Naive B cell (primary cell): ENCODE data around the gene VIT. TPM values are rescaled to one million over a fixed set of nuclear protein-coding genes. Genes with fewer than 3 reads are reported as not detected.

Source experiments
- ATAC-seq, 2 donors: fragments of 150-1000 bp; cut with Tn5 transposase; 2 replicates each; pipeline ENCODE4 v1.10.0; 2021; ENCODE audit warnings: low read depth in 2 of 2, mild to moderate bottlenecking in 2 of 2, moderate library complexity in 2 of 2
- DNase-seq: peaks from one replicate; pipeline ENCODE4 v3.0.0; 2022
- H3K27ac Mint-ChIP-seq, 6 donors: one replicate each; pipeline ENCODE4 v1.8.0; 2020 to 2022; ENCODE audit warnings: mild to moderate bottlenecking in 6 of 6, mixed read lengths in 6 of 6, moderate library complexity in 5 of 6, inconsistent platforms in 2 of 6
- H3K27me3 Mint-ChIP-seq, 3 donors: one replicate each; pipeline ENCODE4 v1.8.0; 2021 to 2022; ENCODE audit warnings: mixed read lengths in 3 of 3, mild to moderate bottlenecking in 1 of 3
- H3K36me3 Mint-ChIP-seq, 2 donors: one replicate each; pipeline ENCODE4 v1.8.0; 2020 to 2022; ENCODE audit warnings: mixed read lengths in 2 of 2, inconsistent platforms in 1 of 2, mild to moderate bottlenecking in 1 of 2
- H3K4me1 Mint-ChIP-seq, 3 donors: one replicate each; pipeline ENCODE4 v1.8.0; 2020 to 2022; ENCODE audit warnings: mixed read lengths in 3 of 3, inconsistent platforms in 1 of 3, mild to moderate bottlenecking in 1 of 3, moderate library complexity in 1 of 3
- H3K4me3 Mint-ChIP-seq, 8 donors: one replicate each; pipeline ENCODE4 v1.8.0; 2020 to 2022; ENCODE audit warnings: mild to moderate bottlenecking in 8 of 8, mixed read lengths in 8 of 8, moderate library complexity in 8 of 8, inconsistent platforms in 2 of 8
- H3K9me3 Mint-ChIP-seq, 7 donors: one replicate each; pipeline ENCODE4 v1.8.0; 2020 to 2022; ENCODE audit warnings: mixed read lengths in 7 of 7, mild to moderate bottlenecking in 5 of 7, inconsistent platforms in 2 of 7, moderate library complexity in 1 of 7
- polyA plus RNA-seq, 6 donors: library from polyadenylated mRNA; unstranded; fragments of 300-500 nt; fragmentation: Illumina TruSeq; gene quantifications; one replicate each; pipeline ENCODE4 v1.2.3, GENCODE V29; 2021; ENCODE audit warnings: low read depth in 6 of 6

Gene VIT
- polyA plus RNA-seq, 6 donors from 2014 or later = not detected

GRCh38 chr2:36733215-36733614 lies 36.7 kb downstream of the VIT start:
- Mint-ChIP-seq H3K27ac (peak overlapping the region in 2 of 6 donors; percentile 13 to 49), H3K27me3 (peaks cover 4 to 21% (median 5%) of the 10 kb centered on the region in 3 donors), H3K36me3 (no peaks in the 10 kb centered on the region), H3K9me3 (peaks cover 0 to 10% (median 5%) of the 10 kb centered on the region in 7 donors), H3K4me3 (no peak overlapping the region), H3K4me1 (no peaks in the 10 kb centered on the region)
- DNase-seq (no peak), ATAC-seq (no peak)

- Mint-ChIP-seq H3K4me3 (no peak overlapping the region), H3K36me3 (no peaks in the 10 kb centered on the region), H3K27me3 (peaks cover 4 to 21% (median 10%) of the 10 kb centered on the region in 3 donors), H3K4me1 (no peaks in the 10 kb centered on the region), H3K27ac (no peak overlapping the region), H3K9me3 (peaks cover 0 to 10% (median 5%) of the 10 kb centered on the region in 7 donors)
- no peak for DNase-seq
- ATAC-seq = no peak
These were observed 37.8 kb downstream of the VIT start for GRCh38 chr2:36734304-36734703.

GRCh38 chr2:36737131-36737750 lies 40.7 kb downstream of the VIT start:
- H3K9me3 Mint-ChIP-seq = peaks cover 0 to 4% (median 0%) of the 10 kb centered on the region in 7 donors
- ATAC-seq = no peak
- peaks cover 9 to 26% (median 19%) of the 10 kb centered on the region in 3 donors for H3K27me3 Mint-ChIP-seq
- no peak for DNase-seq
- no peaks in the 10 kb centered on the region for H3K4me1 Mint-ChIP-seq
- peak overlapping the region in 1 of 6 donors; percentile 3 for H3K27ac Mint-ChIP-seq
- H3K36me3 Mint-ChIP-seq = no peaks in the 10 kb centered on the region
- no peak overlapping the region for H3K4me3 Mint-ChIP-seq

- H3K4me3 Mint-ChIP-seq = no peak overlapping the region
- H3K4me1 Mint-ChIP-seq = no peaks in the 10 kb centered on the region
- H3K9me3 Mint-ChIP-seq = peaks cover 0 to 13% (median 7%) of the 10 kb centered on the region in 7 donors
- H3K27ac Mint-ChIP-seq = no peak overlapping the region
- DNase-seq = no peak
- H3K36me3 Mint-ChIP-seq = no peaks in the 10 kb centered on the region
- H3K27me3 Mint-ChIP-seq = peaks cover 14 to 32% (median 19%) of the 10 kb centered on the region in 3 donors
- ATAC-seq = no peak
These were observed 43.6 kb downstream of the VIT start for GRCh38 chr2:36740061-36740460.

GRCh38 chr2:36741188-36741837 lies 44.8 kb downstream of the VIT start:
- ATAC-seq (no peak), DNase-seq (no peak)
- Mint-ChIP-seq H3K4me3 (no peak overlapping the region), H3K27ac (no peak overlapping the region), H3K27me3 (peaks cover 19 to 39% (median 19%) of the 10 kb centered on the region in 3 donors), H3K36me3 (no peaks in the 10 kb centered on the region), H3K9me3 (peaks cover 0 to 13% (median 7%) of the 10 kb centered on the region in 7 donors), H3K4me1 (no peaks in the 10 kb centered on the region)

GRCh38 chr2:36743954-36744353 lies 47.4 kb downstream of the VIT start:
- ATAC-seq (no peak), DNase-seq (no peak)
- Mint-ChIP-seq H3K36me3 (no peaks in the 10 kb centered on the region), H3K27me3 (peaks cover 29 to 59% (median 29%) of the 10 kb centered on the region in 3 donors), H3K4me1 (no peaks in the 10 kb centered on the region), H3K9me3 (peaks cover 0 to 14% (median 7%) of the 10 kb centered on the region in 7 donors), H3K4me3 (peak overlapping the region in 1 of 8 donors; percentile 13), H3K27ac (no peak overlapping the region)

- no peaks in the 10 kb centered on the region for H3K36me3 Mint-ChIP-seq
- H3K9me3 Mint-ChIP-seq = peaks cover 0 to 14% (median 8%) of the 10 kb centered on the region in 7 donors
- DNase-seq (no peak), ATAC-seq (no peak)
- H3K27ac Mint-ChIP-seq = no peak overlapping the region
- H3K4me1 Mint-ChIP-seq = no peaks in the 10 kb centered on the region
- H3K27me3 Mint-ChIP-seq = peaks cover 27 to 65% (median 34%) of the 10 kb centered on the region in 3 donors
- H3K4me3 Mint-ChIP-seq = no peak overlapping the region
These were observed 51.7 kb downstream of the VIT start for GRCh38 chr2:36748166-36748565.

- no peak for ATAC-seq
- no peaks in the 10 kb centered on the region for H3K4me1 Mint-ChIP-seq
- no peak overlapping the region for H3K27ac Mint-ChIP-seq
- H3K4me3 Mint-ChIP-seq = no peak overlapping the region
- H3K27me3 Mint-ChIP-seq = peaks cover 31 to 57% (median 41%) of the 10 kb centered on the region in 3 donors
- no peaks in the 10 kb centered on the region for H3K36me3 Mint-ChIP-seq
- H3K9me3 Mint-ChIP-seq = peaks cover 0 to 5% (median 0%) of the 10 kb centered on the region in 7 donors
- no peak for DNase-seq
These were observed 53.6 kb downstream of the VIT start for GRCh38 chr2:36750101-36750500.

- peaks cover 13 to 33% (median 32%) of the 10 kb centered on the region in 3 donors for H3K27me3 Mint-ChIP-seq
- H3K9me3 Mint-ChIP-seq = peaks cover 0 to 2% (median 0%) of the 10 kb centered on the region in 7 donors
- H3K36me3 Mint-ChIP-seq = no peaks in the 10 kb centered on the region
- no peaks in the 10 kb centered on the region for H3K4me1 Mint-ChIP-seq
- no peak overlapping the region for H3K27ac Mint-ChIP-seq
- ATAC-seq (no peak), DNase-seq (no peak)
- no peak overlapping the region for H3K4me3 Mint-ChIP-seq
These were observed 57.3 kb downstream of the VIT start for GRCh38 chr2:36753706-36754221.

- Mint-ChIP-seq H3K36me3 (no peaks in the 10 kb centered on the region), H3K27ac (peak overlapping the region in 1 of 6 donors; percentile 38), H3K4me3 (peak overlapping the region in 1 of 8 donors; percentile 23), H3K9me3 (peaks cover 0 to 2% (median 0%) of the 10 kb centered on the region in 7 donors), H3K4me1 (no peaks in the 10 kb centered on the region), H3K27me3 (peaks cover 8 to 27% (median 26%) of the 10 kb centered on the region in 3 donors)
- no peak for ATAC-seq
- DNase-seq = no peak
These were observed 58.1 kb downstream of the VIT start for GRCh38 chr2:36754578-36754977.

- Mint-ChIP-seq H3K36me3 (no peaks in the 10 kb centered on the region), H3K27ac (no peak overlapping the region), H3K4me3 (no peak overlapping the region), H3K9me3 (no peaks in the 10 kb centered on the region), H3K4me1 (no peaks in the 10 kb centered on the region), H3K27me3 (peaks cover 6 to 22% (median 19%) of the 10 kb centered on the region in 3 donors)
- ATAC-seq (no peak), DNase-seq (no peak)
These were observed 59.9 kb downstream of the VIT start for GRCh38 chr2:36756438-36756837.

- Mint-ChIP-seq H3K4me3 (no peak overlapping the region), H3K27ac (no peak overlapping the region), H3K27me3 (peaks cover 5 to 8% (median 7%) of the 10 kb centered on the region in 3 donors), H3K9me3 (peaks cover 0 to 11% (median 3%) of the 10 kb centered on the region in 7 donors), H3K36me3 (peaks cover 0 to 7% of the 10 kb centered on the region in 2 donors), H3K4me1 (no peaks in the 10 kb centered on the region)
- no peak for ATAC-seq
- DNase-seq = no peak
These were observed 66.4 kb downstream of the VIT start for GRCh38 chr2:36762764-36763490.

- ATAC-seq (no peak), DNase-seq (no peak)
- Mint-ChIP-seq H3K27me3 (peaks cover 0 to 11% (median 0%) of the 10 kb centered on the region in 3 donors), H3K4me1 (no peaks in the 10 kb centered on the region), H3K4me3 (no peak overlapping the region), H3K9me3 (peaks cover 0 to 11% (median 3%) of the 10 kb centered on the region in 7 donors), H3K36me3 (peaks cover 0 to 7% of the 10 kb centered on the region in 2 donors), H3K27ac (no peak overlapping the region)
These were observed 72.6 kb downstream of the VIT start for GRCh38 chr2:36769106-36769505.
